HuH-7.5 (cell line): ENCODE data around the gene TRAK2.
A peak's percentile ranks its signal among the peaks of the same experiment; 100 is the strongest.
"Not testable (repeated sequence)": the region's sequence is repeated elsewhere in the genome, so short reads cannot be mapped to it uniquely, and the experiment has no call there.

Experiments used
- DNase-seq: peaks from one replicate; pipeline ENCODE4 v3.0.0; 2011; ENCODE audit warnings: low spot score

TRAK2 gene

GRCh38 chr2:201414099-201415023 lies 36.9 kb downstream of the TRAK2 start:
- DNase-seq, result no peak

GRCh38 chr2:201413552-201413951 lies 37.7 kb downstream of the TRAK2 start:
- no peak for DNase-seq

- DNase-seq, result no peak
Measured at GRCh38 chr2:201413143-201413542, 38.1 kb downstream of the TRAK2 start.

- no peak for DNase-seq
Measured at GRCh38 chr2:201411421-201411820, 39.8 kb downstream of the TRAK2 start.

GRCh38 chr2:201408931-201409330 lies 42.3 kb downstream of the TRAK2 start:
- DNase-seq, result no peak

DNA sequence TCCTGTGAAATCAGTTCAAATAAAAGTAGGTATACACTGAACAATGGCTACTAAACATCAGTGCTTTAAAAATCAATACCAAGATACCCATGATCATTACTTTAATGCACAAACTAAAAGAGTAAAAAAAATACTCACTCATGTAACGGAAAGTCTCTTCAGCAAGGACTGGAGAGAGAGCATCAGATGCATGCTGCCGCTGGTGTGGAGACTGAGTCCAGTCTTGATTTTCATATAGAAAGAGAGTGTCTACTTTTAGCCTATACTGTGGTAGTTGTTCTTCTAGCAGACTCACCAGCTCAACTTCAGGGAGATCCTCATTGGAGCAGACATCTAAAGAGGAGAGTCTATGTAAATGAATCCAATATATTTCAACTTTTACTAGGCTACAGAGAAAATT lies 44.0 kb downstream of the TRAK2 start:
- no peak for DNase-seq

DNA sequence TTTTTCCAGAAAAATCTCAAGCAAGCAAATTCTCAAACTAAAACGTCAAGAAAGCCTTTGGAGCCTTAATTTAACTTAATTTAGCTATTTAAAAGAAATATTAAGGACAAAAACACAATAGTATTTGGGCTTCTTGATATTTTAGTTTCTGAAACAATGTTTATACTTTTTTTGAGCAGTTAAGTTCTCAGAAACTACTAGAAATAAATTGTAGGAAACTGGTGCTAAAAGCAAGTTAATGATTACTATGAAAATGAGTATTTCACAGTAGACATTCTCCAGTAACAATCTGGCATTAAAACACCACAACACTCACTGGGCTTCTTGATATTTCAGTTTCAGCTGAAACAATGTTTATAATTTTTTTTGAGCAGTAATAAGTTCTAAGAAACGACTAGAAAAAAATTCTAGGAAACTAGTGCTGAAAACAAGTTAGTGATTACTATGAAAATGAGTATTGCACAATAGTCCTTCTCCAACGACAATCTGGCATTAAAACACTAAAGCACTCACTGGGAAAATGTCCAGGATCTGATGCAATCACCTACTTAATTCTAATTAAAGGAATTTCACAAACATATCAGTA lies 45.1 kb downstream of the TRAK2 start:
- peak; percentile 20 for DNase-seq

GRCh38 chr2:201404699-201405280 lies 46.5 kb downstream of the TRAK2 start:
- no peak for DNase-seq

- DNase-seq, result no peak
Measured at GRCh38 chr2:201403880-201404279, 47.4 kb downstream of the TRAK2 start.

- DNase-seq, result no peak
Measured at GRCh38 chr2:201402651-201403562, 48.4 kb downstream of the TRAK2 start.

- no peak for DNase-seq
Measured at GRCh38 chr2:201401815-201402214, 49.4 kb downstream of the TRAK2 start.

DNA sequence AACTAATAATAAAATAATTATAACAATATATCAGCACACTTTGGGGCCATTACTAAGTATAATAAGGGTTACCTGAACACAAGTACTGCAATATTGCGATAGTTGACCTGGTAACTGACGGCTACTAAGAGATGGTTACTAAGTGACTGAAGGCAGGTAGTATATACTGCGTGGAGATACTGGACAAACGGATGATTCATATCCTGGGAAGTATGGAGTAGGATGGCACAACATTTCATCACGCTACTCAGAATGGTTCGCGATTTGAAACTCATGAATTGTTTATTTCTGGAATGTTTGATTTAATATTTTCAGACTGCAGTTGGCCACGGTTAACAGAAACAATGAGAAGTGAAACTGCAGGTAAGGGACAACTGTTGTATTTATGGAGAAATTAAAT lies 54.7 kb downstream of the TRAK2 start:
- no peak for DNase-seq

GRCh38 chr2:201383136-201383535 lies 68.1 kb downstream of the TRAK2 start:
- no peak for DNase-seq

DNA sequence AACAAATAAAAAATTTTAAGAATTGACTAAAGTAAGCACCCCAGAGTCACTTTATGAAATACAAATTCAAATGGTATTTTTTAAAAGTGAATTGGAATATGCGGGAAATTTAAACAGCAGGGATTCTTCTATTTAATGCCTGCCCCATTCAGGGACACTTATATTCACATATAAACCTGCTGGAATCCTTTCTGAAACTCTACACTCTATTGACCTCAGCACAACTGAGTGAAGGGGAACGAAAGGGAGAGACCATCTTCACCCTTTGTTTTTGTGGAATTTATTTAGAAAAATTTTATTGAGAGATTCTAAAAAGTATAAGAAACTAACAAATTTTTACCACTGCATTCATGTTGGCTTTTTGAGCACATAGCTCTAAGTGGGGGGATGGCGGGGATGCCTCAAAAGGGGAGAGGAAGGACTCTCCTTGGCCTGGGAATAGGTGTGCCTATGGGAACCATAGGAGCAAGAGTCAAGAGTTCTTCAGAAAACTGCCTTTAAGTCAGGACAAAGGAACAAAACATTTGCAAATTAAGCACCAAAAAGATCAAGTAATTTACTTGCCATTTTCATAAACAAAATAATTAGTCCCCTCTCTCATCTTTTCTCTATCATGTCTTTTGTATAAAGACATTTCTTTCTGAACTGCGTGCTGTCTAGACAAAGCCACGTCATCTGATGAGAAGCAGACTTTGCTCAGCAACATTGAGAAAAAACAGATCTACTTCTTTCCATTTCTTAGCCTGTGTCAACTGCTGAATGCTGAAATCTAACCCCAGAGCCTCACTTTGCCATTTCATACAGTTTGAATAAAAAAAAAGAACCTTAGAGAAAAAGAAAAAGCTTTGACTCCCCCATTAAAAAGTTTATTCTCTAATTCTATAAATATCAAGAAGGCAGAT lies 72.5 kb downstream of the TRAK2 start:
- no peak for DNase-seq

DNA sequence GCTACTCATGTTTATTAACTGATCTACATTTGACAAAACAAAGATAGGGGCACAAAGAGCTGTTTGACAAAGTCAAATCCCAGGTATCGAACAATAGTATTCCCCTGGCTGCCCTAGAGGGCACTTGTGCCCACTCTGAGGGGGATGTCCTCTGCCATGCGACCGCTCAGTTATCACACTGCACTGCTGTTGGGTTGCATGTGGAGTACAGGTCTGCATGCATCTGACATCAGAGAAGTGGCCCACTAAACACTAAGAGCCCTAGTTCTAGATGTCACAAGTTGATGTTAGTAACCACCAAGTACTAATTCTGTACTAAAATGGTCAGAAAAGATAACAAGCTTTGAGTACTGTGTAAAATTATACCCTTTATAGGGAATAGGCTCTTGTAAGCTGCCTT lies 74.0 kb downstream of the TRAK2 start:
- DNase-seq, result no peak

DNA sequence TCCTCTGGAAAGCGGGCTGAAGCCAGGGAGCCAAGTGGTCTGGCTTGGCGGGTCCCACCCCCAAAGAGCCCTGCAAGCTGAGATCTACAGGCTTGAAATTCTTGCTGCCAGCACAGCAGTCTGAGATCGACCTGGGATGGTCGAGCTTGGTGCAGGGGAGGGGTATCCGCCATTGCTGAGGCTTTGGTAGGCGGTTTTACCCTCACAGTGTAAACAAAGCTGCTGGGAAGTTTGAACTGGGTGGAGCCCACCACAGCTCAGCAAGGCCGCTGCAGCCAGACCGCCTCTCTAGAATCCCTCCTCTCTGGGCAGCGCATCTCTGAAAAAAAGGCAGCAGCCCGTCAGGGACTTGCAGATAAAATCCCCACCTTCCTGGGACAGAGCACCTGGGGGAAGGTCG lies 81.5 kb downstream of the TRAK2 start:
- no peak for DNase-seq

DNA sequence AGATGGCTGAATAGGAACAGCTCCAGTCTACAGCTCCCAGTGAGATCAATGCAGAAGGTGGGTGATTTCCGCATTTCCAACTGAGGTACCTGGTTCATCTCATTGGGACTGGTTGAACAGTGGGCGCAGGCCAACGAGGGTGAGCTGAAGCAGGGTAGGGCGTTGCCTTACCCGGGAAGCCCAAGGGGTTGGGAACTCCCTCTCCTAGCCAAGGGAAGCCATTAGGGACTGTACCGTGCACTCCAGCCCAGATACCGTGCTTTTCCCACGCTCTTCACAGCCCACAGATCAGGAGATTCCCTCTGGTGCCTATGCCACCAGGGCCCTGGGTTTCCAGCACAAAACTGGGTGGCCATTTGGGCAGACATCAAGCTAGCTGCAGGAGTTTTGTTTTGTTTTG lies 81.9 kb downstream of the TRAK2 start:
- not testable (repeated sequence) for DNase-seq

- DNase-seq, result no peak
Measured at GRCh38 chr2:201366146-201366545, 85.1 kb downstream of the TRAK2 start.

DNA sequence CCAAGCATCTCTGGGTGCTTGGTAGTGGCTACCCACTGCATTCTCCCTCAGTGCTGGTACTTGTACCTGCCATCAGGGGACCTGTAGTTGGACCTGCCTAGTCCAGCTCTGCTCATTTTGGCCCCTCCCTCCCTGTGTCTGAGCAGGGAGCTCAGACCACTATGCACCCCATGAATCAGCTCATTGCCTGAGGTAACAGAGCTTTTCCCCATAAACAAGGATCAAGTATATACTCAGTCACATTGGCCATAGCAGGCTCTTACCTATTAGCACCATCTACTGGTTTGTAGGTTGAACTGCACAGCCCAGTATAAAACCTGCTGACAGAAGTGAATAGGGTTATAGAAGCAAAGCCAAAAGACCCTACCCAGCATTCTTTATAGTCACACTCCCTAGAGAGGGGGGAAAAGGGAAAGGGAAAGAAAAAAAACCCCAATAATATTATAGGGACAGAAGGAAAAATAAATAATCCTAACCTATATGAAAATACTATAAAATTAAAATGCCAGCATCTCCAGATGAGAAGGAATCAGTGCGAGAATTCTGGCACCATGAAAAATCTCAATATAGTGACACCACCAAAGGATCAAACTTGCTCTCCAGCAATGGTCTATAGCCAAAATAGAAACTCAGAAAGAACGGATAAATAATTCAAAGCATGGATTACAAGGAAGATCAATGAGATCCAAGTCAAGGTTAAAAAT lies 87.2 kb downstream of the TRAK2 start:
- peak; percentile 16 for DNase-seq

- DNase-seq, result no peak
Measured at GRCh38 chr2:201362396-201362795, 88.9 kb downstream of the TRAK2 start.
